Progenitor cell of endocrine pancreas (in vitro differentiated cells): ENCODE results near the gene ATE1. TPM values are rescaled to one million over a fixed set of nuclear protein-coding genes. Genes with fewer than 3 reads are reported as not detected.
A peak's percentile ranks its signal among the peaks of the same experiment; 100 is the strongest.
"Not testable (repeated sequence)": the region's sequence is repeated elsewhere in the genome, so short reads cannot be mapped to it uniquely, and the experiment has no call there.

ENCODE experiments used
- DNase-seq: peaks from one replicate; pipeline ENCODE4 v3.0.0; 2021; ENCODE audit warnings: low spot score; ENCODE audit not compliant: unreplicated experiment
- H3K27ac Mint-ChIP-seq: 2 replicates; pipeline ENCODE4 v1.8.0; 2021; ENCODE audit warnings: mild to moderate bottlenecking, moderate library complexity, mixed read lengths
- H3K27me3 Mint-ChIP-seq: 2 replicates; pipeline ENCODE4 v1.8.0; 2021; ENCODE audit warnings: mixed read lengths
- H3K36me3 Mint-ChIP-seq: 2 replicates; pipeline ENCODE4 v1.8.0; 2022; ENCODE audit warnings: mixed read lengths; ENCODE audit not compliant: insufficient read depth
- H3K4me1 Mint-ChIP-seq: 2 replicates; pipeline ENCODE4 v1.8.0; 2021; ENCODE audit warnings: low read depth, mixed read lengths
- H3K4me3 Mint-ChIP-seq: 2 replicates; pipeline ENCODE4 v1.8.0; 2021; ENCODE audit warnings: low read depth, mild to moderate bottlenecking, moderate library complexity, mixed read lengths
- H3K9me3 Mint-ChIP-seq: 2 replicates; pipeline ENCODE4 v1.8.0; 2021; ENCODE audit warnings: low read depth, mixed read lengths
- CTCF ChIP-seq: fragments of 200-600 bp; sonication (generic); IDR thresholded peaks from one replicate; pipeline ENCODE4 v1.5.0; 2021; ENCODE audit warnings: antibody characterized with exemption, mild to moderate bottlenecking; ENCODE audit not compliant: unreplicated experiment
- total RNA-seq: library from RNA; stranded (reverse); gene quantifications from 2 replicates; pipeline ENCODE4 v1.2.1, GENCODE V29; 2021

ATE1 gene
- total RNA-seq, 1 donor from 2014 or later: 41.0 TPM

DNA sequence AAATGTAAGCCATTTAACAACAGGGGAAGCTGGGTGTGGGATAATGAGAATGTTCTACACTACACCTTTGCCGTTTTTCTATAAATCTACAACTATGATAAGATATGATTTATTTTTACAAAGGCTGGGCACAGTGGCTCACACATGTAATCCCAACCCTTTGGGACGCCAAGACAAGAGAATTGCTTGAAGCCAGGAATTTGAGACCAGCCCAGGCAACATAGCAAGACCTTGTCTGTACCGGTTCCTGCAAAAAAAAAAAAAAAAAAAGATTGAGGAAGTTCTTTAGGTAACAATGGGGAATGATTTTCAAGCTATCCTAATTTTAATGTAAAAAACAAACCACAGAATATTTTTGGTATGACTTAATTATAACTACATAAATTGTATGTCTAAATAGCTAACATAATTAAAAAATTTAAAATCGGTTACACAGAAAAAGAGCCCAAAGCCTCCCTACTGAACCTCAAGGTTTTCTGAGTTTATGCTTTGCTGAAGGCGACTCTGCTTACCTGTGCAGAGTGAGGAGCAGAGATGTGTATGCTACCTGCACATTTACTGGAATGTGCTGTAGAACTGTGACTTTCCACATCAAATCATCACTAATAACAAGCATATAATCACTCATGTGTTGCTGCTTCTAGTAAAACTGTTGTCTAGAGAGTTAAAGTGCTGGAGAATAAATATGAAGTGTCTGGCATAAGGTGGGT is 163.4 kb downstream of the ATE1 start:
- TF ChIP-seq CTCF: no peak
- no peak overlapping the region for H3K4me3 Mint-ChIP-seq
- H3K27me3 Mint-ChIP-seq: no peaks in the 10 kb centered on the region
- peaks cover 38% of the 10 kb centered on the region for H3K9me3 Mint-ChIP-seq
- H3K4me1 Mint-ChIP-seq: no peaks in the 10 kb centered on the region
- peaks cover 46% of the 10 kb centered on the region for H3K36me3 Mint-ChIP-seq
- no peak for DNase-seq
- no peak overlapping the region for H3K27ac Mint-ChIP-seq

DNA sequence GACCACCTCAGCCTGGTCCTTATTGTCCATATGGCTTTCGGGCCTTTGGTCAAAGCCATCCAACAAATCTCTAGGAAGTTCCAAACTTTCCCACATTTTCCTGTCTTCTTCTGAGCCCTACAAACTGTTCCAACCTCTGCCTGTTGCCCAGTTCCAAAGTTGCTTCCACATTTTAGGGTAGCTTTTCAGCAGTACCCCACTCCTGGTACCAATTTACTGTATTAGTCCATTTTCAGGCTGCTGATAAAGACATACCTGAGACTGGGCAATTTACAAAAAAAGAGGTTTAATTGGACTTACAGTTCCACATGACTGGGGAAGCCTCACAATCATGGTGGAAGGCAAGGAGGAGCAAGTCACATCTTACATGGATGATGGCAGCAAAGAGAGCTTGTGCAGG is 170.6 kb downstream of the ATE1 start:
- peaks cover 75% of the 10 kb centered on the region for H3K36me3 Mint-ChIP-seq
- not testable (repeated sequence) for DNase-seq, H3K27me3 Mint-ChIP-seq, H3K27ac Mint-ChIP-seq, H3K4me1 Mint-ChIP-seq, H3K4me3 Mint-ChIP-seq
- peaks cover 52% of the 10 kb centered on the region for H3K9me3 Mint-ChIP-seq

- not testable (repeated sequence) for H3K4me1 Mint-ChIP-seq, H3K4me3 Mint-ChIP-seq, H3K27me3 Mint-ChIP-seq, DNase-seq, H3K27ac Mint-ChIP-seq
- peaks cover 58% of the 10 kb centered on the region for H3K36me3 Mint-ChIP-seq
- peaks cover 37% of the 10 kb centered on the region for H3K9me3 Mint-ChIP-seq
Measured at GRCh38 chr10:121755496-121755895, 172.3 kb downstream of the ATE1 start.

- Mint-ChIP-seq H3K27ac (no peak overlapping the region), H3K4me3 (no peak overlapping the region), H3K4me1 (no peaks in the 10 kb centered on the region), H3K27me3 (no peaks in the 10 kb centered on the region), H3K9me3 (peaks cover 30% of the 10 kb centered on the region), H3K36me3 (peaks cover 52% of the 10 kb centered on the region)
- DNase-seq: no peak
- no peak for TF ChIP-seq CTCF
Measured at GRCh38 chr10:121754666-121755065, 173.2 kb downstream of the ATE1 start.

DNA sequence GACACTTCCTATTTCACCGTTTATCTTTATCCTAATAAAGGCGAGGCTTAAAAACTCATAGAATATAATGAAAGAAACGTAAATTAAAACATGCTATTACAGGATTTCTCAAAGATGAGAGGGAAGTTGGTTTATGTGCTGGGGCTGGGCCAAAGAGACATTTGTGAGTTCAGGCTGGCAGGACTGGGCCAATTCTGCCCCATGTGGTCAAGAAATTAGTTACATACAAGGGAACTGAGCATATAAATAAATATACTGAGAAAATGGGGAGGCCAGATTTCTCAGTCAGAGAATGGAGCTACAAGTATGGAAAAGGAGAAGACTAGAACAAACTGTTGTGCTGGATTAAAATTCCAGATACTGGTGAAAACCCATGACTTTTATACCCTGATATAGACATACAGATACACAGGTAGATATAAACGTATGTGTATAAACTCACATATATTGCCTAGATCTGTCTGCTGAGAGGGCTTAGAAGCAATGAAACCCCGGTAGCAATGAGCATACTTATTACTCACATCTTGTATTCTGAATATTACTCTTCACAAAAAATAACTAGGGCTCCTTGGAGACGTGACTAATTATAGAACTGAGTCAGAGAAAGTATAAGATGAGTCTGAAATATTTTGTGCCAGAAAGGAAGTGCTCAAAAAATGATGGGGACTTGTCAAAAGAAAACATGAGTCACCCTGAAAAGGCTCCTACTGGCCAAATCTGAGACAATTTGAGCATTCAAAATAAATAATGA is 173.9 kb downstream of the ATE1 start:
- Mint-ChIP-seq H3K36me3 (peaks cover 48% of the 10 kb centered on the region), H3K27me3 (no peaks in the 10 kb centered on the region), H3K9me3 (peaks cover 30% of the 10 kb centered on the region), H3K27ac (no peak overlapping the region), H3K4me1 (no peaks in the 10 kb centered on the region), H3K4me3 (no peak overlapping the region)
- peak; percentile 35 for TF ChIP-seq CTCF
- no peak for DNase-seq

GRCh38 chr10:121751191-121751760 is 176.6 kb downstream of the ATE1 start:
- Mint-ChIP-seq H3K4me1 (no peaks in the 10 kb centered on the region), H3K4me3 (no peak overlapping the region), H3K27me3 (no peaks in the 10 kb centered on the region), H3K9me3 (peaks cover 17% of the 10 kb centered on the region), H3K36me3 (peaks cover 27% of the 10 kb centered on the region), H3K27ac (no peak overlapping the region)
- no peak for DNase-seq
- TF ChIP-seq CTCF: no peak
